ENCODE measurements around the gene AANAT.
A peak's percentile ranks its signal among the peaks of the same experiment; 100 is the strongest.

- TF ChIP-seq CTCF (IDR thresholded peaks at IDR 0.05), result no peak
- TF ChIP-seq POLR2AphosphoS5 (IDR thresholded peaks at IDR 0.05), result peak in 1 of 3 donors; percentile 7
- no peak for TF ChIP-seq POLR2A (IDR thresholded peaks at IDR 0.05)
- TF ChIP-seq EP300 (IDR thresholded peaks at IDR 0.05; ENCODE audit: low read depth), result no peak
Measured at GRCh38 chr17:76447931-76448652, 19.3 kb upstream of the AANAT start.

All from transverse colon (tissue), 4 donors.